Natural killer cell treated with Interleukin-12 subunit alpha and Interleukin-12 subunit beta and Interleukin-15 and Interleukin-18, amount 100 ng/mL, for 72 hours (primary cell): Measurements from ENCODE around the gene CARM1. TPM values are rescaled to one million over a fixed set of nuclear protein-coding genes. Genes with fewer than 3 reads are reported as not detected.
"Not testable (repeated sequence)": the region's sequence is repeated elsewhere in the genome, so short reads cannot be mapped to it uniquely, and the experiment has no call there.

Experiments
- ATAC-seq, 2 donors: fragments of 150-1000 bp; cut with Tn5 transposase in 1 of 2; sonication (Bioruptor Pico), chemical (Tn5 transposase) in 1 of 2; 2 replicates each; pipeline ENCODE4 v1.10.0; 2021
- DNase-seq: peaks from one replicate; pipeline ENCODE4 v3.0.0; 2022; ENCODE audit warnings: low spot score
- H3K27ac Mint-ChIP-seq, 2 donors: 1 replicate in 1 of 2; 2 replicates in 1 of 2; pipeline ENCODE4 v1.8.0; 2022; ENCODE audit warnings: mixed read lengths in 2 of 2, mild to moderate bottlenecking in 1 of 2, moderate library complexity in 1 of 2
- H3K27me3 Mint-ChIP-seq, 2 donors: 1 replicate in 1 of 2; 2 replicates in 1 of 2; pipeline ENCODE4 v1.8.0; 2022; ENCODE audit warnings: mixed read lengths in 2 of 2
- H3K36me3 Mint-ChIP-seq: one replicate; pipeline ENCODE4 v1.8.0; 2022; ENCODE audit warnings: mixed read lengths
- H3K4me1 Mint-ChIP-seq, 2 donors: 1 replicate in 1 of 2; 2 replicates in 1 of 2; pipeline ENCODE4 v1.8.0; 2022; ENCODE audit warnings: low read depth in 2 of 2, mixed read lengths in 2 of 2, mild to moderate bottlenecking in 1 of 2
- H3K4me3 Mint-ChIP-seq: one replicate; pipeline ENCODE4 v1.8.0; 2022; ENCODE audit warnings: mixed read lengths
- H3K9me3 Mint-ChIP-seq: 2 replicates; pipeline ENCODE4 v1.8.0; 2022; ENCODE audit warnings: mixed read lengths
- total RNA-seq, 2 donors: library from RNA; stranded (reverse); gene quantifications; one replicate each; pipeline ENCODE4 v1.2.3, GENCODE V29; 2022

Gene CARM1
- total RNA-seq, 2 donors from 2014 or later = 48.4 to 60.0 TPM

DNA sequence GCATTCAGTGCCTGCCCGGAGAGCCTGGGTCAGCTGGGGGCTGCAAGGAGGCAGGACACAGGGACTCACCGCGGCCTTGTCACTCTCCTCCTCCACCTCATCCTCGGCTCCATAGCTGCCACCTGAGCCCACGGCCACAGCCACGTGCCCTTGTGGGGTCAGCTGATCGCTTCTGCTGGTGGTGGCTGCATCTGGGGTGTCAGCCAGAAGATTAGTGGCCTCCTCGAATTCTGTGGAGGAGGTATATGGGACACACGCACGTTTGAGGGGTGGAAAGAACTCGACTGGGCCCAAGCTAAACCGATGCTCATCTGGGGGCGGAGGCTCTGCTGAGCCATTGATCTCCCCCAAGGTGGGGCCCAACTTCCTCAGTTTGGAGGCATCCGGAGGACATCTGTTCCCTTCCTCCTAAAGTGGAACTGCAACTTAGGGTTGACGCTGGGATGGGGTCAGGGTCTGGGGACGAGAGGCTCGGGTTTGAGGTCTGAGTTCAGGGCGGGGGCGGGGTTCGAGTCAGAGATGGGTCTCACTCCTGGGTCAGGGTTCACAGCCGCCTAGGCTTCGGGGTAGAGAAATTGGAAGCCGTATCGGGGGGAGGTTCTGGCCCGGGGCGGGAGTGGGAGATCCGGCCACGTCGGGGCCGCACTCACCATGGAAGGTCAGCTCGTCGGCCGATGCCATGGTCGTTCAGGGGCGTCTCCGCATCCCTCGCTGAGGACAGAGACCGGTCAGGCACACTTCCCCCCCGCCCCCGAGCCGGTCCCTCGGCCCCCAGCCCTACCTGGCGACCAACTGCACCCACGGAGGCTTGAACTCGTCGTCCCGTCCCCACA is 56.6 kb downstream of the CARM1 start:
- DNase-seq (no peak), ATAC-seq (no peak)
- Mint-ChIP-seq H3K4me1 (peaks cover 11 to 26% of the 10 kb centered on the region in 2 donors), H3K9me3 (no peaks in the 10 kb centered on the region), H3K27ac (peak overlapping the region; percentile 78 to 88), H3K36me3 (no peaks in the 10 kb centered on the region), H3K27me3 (no peaks in the 10 kb centered on the region), H3K4me3 (peak overlapping the region; percentile 87)

DNA sequence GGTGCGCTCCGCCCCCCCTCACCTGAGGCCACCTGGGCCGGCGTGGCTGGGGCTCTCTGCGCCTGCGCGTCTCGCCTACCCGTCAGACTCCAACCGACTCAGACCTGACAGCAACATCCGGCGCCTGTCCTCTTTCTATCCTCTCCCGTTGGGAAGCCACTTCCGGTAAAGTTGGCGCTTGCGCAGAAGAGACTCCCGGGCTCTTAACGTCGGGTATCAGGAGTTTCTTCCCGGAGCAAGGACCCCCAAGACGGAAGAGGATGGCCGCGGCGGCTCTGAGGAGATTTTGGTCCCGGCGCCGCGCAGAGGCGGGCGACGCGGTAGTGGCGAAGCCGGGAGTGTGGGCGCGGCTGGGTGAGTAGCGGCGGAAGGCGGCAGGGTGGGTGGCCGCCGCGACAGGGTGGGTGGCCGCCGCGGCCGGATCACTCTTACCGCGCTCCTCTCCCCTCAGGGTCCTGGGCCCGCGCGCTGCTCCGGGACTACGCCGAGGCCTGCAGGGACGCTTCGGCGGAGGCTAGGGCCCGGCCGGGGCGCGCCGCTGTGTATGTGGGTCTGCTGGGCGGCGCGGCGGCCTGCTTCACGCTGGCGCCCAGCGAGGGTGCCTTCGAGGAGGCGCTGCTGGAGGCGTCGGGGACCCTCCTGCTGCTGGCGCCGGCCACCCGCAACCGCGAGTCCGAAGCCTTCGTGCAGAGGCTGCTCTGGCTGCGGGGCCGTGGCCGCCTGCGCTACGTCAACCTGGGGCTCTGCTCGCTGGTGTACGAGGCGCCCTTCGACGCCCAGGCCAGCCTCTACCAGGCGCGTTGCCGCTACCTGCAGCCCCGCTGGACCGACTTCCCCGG is 57.4 kb downstream of the CARM1 start, which contains the start of the genes TIMM29 and YIPF2:
TSS of gene TIMM29 (plus strand) at position 249 of the 839 bp plus-strand sequence. CDS start at position 261, 12 bp downstream.
TSS of gene YIPF2 (minus strand) at position 77 of the 839 bp plus-strand sequence. CDS start 229 bp downstream, outside the sequence.
- Mint-ChIP-seq H3K4me3 (peak within 1 kb of the TSS; percentile 87), H3K27me3 (no peaks in the 10 kb centered on the region), H3K4me1 (peaks cover 11 to 26% of the 10 kb centered on the region in 2 donors), H3K36me3 (no peaks in the 10 kb centered on the region), H3K9me3 (no peaks in the 10 kb centered on the region), H3K27ac (peak within 1 kb of the TSS; percentile 78 to 88)
- ATAC-seq (peak; percentile 92 to 94), DNase-seq (peak; percentile 95)

DNA sequence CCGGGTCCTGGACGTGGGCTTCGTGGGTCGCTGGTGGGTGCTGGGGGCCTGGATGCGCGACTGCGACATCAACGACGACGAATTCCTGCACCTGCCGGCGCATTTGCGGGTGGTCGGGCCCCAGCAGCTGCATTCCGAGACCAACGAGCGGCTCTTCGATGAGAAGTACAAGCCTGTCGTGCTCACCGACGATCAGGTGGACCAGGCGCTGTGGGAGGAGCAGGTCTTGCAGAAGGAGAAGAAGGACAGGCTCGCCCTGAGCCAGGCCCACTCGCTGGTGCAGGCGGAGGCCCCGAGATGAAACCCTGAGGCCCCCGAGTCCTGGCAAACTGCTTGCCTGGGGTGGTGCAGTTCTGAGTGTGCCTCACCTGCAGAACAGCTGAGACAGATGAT is 58.0 kb downstream of the CARM1 start:
- Mint-ChIP-seq H3K27ac (peak overlapping the region; percentile 75 to 78), H3K36me3 (no peaks in the 10 kb centered on the region)
- no peak for ATAC-seq

DNA sequence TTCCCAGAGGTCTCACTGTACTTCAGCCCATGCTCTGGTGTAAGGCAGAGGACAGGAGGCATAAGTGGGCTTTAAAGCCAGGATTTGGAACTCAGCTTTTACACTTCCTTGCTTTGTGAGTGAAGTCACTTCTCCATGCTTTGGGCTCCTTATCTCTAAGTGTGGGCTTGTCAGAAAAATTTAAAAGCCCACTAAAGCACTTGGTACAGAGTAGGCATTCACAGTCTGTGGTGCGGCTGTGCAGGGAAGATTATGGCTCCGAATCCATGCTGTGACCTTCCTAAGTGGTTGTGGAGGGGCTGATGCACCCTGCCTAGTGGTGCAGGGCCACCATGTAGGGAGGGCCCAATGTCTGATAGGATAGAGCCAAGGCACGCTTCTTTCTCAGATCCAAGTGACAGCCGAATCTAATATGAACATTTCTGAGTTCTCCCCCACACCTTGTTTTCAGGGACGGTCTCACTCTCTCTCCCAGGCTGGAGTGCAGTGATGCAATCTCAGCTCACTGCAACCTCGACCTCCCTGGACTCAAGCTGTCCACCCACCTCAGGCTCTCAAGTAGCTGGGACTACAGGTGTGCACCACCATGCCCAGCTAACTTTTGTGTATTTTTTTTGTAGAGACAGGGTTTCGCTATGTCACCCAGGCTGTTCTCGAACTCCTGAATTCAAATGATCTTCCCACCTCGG is 64.2 kb downstream of the CARM1 start:
- Mint-ChIP-seq H3K9me3 (no peaks in the 10 kb centered on the region), H3K4me1 (peaks cover 0 to 10% of the 10 kb centered on the region in 2 donors), H3K4me3 (no peak overlapping the region), H3K27me3 (no peaks in the 10 kb centered on the region), H3K36me3 (no peaks in the 10 kb centered on the region), H3K27ac (no peak overlapping the region)
- no peak for DNase-seq
- ATAC-seq = no peak

More for the DNA sequence above, 58.0 kb downstream of the CARM1 start:
- H3K4me1 Mint-ChIP-seq = peaks cover 11 to 24% of the 10 kb centered on the region in 2 donors
- H3K4me3 Mint-ChIP-seq = peak overlapping the region; percentile 87
- DNase-seq = no peak
- no peaks in the 10 kb centered on the region for H3K9me3 Mint-ChIP-seq
- H3K27me3 Mint-ChIP-seq = no peaks in the 10 kb centered on the region

DNA sequence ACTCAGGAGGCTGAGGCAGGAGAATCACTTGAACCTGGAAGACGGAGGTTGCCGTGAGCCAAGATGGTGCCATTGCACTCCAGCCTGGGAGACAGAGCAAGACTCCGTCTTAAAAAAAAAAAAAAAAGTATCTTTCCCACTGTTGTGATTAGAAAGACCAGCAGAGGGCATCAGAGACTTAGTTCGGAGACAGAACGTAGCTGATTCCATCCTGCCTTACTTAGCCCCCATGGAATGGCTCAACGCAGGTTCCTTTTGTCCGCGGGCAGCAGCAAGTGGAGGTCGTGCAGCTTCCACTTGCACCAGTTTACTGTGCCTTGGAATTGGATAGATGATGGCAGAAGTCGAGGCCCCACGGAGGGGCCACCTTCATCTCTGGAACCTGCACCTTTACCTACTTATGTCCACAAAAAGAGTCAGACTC is 65.3 kb downstream of the CARM1 start:
- Mint-ChIP-seq H3K4me3 (no peak overlapping the region), H3K36me3 (no peaks in the 10 kb centered on the region), H3K9me3 (no peaks in the 10 kb centered on the region), H3K4me1 (peaks cover 0 to 6% of the 10 kb centered on the region in 2 donors), H3K27me3 (no peaks in the 10 kb centered on the region), H3K27ac (no peak overlapping the region)
- ATAC-seq (peak; percentile 67 to 83), DNase-seq (no peak)

DNA sequence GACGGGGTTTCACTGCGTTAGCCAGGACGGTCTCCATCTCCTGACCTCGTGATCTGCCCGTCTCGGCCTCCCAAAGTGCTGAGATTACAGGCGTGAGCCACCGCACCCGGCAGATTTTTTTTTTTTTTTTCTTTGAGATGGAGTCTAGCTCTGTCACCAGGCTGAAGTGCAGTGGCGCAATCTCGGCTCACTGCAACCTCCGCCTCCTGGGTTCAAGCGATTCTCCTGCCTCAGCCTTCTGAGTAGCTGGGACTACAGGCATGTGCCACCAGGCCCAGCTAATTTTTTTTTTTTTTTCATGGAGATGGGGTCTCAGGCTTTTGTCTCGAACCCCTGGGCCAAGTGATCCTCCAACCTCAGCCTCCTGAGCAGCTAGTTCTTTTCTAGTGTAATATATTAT is 70.3 kb downstream of the CARM1 start:
- not testable (repeated sequence) for H3K27me3 Mint-ChIP-seq, ATAC-seq, H3K27ac Mint-ChIP-seq, H3K4me1 Mint-ChIP-seq, DNase-seq, H3K36me3 Mint-ChIP-seq, H3K9me3 Mint-ChIP-seq, H3K4me3 Mint-ChIP-seq

DNA sequence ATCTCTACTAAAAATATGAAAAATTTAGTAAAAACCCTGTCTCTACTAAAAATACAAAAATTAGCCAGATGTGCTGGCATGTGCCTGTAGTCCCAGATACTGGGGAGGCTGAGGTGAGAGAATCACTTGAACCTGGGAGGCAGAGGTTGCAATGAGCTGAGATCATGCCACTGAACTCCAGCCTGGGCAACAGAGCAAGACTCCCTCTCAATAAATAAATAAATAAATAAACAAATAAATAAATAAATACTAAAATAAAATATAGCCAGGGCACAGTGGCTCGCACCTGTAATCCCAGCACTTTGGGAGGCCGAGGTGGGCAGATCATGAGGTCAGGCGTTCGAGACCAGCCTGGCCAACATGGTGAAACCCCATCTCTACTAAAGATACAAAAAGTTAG is 72.1 kb downstream of the CARM1 start:
- not testable (repeated sequence) for H3K4me3 Mint-ChIP-seq, DNase-seq, H3K27ac Mint-ChIP-seq, H3K27me3 Mint-ChIP-seq, ATAC-seq, H3K4me1 Mint-ChIP-seq, H3K36me3 Mint-ChIP-seq, H3K9me3 Mint-ChIP-seq

DNA sequence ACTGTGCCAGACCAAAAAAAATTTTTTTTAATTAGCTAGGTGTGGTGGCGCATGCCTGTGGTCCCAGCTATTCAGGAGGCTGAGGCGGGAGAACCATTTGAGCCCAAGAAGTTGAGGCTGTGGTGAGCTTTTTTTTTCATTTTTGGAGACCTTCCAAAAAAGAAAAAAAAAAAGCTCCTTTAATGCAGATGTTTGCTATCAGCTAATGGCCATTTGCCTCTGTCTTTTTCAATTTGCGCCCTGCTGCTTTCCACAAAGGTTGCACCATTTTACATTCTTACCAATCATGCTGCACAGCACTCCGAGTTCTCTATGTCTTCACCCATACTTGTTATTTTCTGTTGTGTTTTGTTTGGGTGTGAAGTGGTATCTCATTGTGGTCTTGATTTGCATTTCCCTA is 73.9 kb downstream of the CARM1 start:
- Mint-ChIP-seq H3K27me3 (no peaks in the 10 kb centered on the region), H3K9me3 (no peaks in the 10 kb centered on the region), H3K36me3 (no peaks in the 10 kb centered on the region), H3K4me1 (peaks cover 3 to 4% of the 10 kb centered on the region in 2 donors), H3K4me3 (no peak overlapping the region), H3K27ac (no peak overlapping the region)
- no peak for ATAC-seq
- no peak for DNase-seq

DNA sequence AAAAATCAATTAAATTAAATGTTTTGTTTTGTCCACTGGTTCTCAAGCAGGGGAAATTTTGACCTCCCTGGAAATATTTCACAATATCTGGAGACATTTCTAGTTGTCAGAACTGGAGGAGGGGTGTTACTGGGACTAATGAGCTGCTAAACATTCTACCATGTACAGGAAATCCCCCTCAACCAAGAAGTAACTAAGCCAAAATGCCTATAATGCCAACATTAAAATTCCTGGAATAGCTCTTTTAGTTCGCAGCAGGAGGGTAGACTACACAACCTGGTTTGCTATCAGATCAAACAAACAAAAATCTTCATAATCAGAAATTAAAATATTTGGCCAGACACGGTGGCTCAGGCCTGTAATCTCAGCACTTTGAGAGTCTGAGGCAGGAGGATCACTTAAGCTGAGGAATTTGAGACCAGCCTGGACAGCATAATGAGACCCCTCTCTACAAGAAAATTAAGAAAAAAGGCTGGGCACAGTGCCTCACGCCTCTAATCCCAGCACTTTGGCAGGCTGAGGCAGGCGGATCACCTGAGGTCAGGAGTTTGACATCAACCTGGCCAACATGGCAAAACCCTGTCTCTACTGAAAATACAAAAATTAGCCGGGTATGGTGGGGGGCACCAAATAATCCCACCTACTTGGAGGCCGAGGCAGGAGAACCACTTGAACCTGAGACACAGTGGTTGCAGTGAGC is 75.8 kb downstream of the CARM1 start:
- Mint-ChIP-seq H3K4me1 (peaks cover 1 to 2% of the 10 kb centered on the region in 2 donors), H3K27ac (peak overlapping the region in 1 of 2 donors; percentile 72), H3K27me3 (no peaks in the 10 kb centered on the region), H3K9me3 (no peaks in the 10 kb centered on the region), H3K36me3 (no peaks in the 10 kb centered on the region), H3K4me3 (no peak overlapping the region)
- peak in 1 of 2 donors; percentile 68 for ATAC-seq
- DNase-seq = no peak

DNA sequence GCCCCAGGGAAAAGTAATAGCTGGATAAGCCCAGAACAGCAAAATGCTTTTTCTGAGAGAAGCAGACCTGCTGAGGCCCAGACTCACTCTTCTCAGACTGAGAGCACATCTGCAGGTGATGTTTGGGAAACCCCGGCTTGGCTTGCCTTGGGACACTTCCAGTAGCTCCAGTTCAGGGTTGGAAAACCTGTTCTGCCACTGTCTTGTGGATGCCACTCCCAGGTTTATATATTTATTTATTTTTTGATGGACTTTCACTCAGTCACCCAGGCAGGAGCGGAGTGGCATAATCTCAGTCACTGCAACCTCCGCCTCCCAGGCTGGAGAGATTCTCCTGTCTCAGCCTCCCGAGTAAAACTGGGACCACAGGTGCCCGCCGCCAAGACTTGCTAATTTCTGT is 81.5 kb downstream of the CARM1 start:
- no peak for DNase-seq
- no peaks in the 10 kb centered on the region for H3K9me3 Mint-ChIP-seq
- no peak for ATAC-seq
- no peaks in the 10 kb centered on the region for H3K36me3 Mint-ChIP-seq
- no peak overlapping the region for H3K4me3 Mint-ChIP-seq
- no peaks in the 10 kb centered on the region for H3K27me3 Mint-ChIP-seq
- peaks cover 0 to 5% of the 10 kb centered on the region in 2 donors for H3K4me1 Mint-ChIP-seq
- H3K27ac Mint-ChIP-seq = no peak overlapping the region

DNA sequence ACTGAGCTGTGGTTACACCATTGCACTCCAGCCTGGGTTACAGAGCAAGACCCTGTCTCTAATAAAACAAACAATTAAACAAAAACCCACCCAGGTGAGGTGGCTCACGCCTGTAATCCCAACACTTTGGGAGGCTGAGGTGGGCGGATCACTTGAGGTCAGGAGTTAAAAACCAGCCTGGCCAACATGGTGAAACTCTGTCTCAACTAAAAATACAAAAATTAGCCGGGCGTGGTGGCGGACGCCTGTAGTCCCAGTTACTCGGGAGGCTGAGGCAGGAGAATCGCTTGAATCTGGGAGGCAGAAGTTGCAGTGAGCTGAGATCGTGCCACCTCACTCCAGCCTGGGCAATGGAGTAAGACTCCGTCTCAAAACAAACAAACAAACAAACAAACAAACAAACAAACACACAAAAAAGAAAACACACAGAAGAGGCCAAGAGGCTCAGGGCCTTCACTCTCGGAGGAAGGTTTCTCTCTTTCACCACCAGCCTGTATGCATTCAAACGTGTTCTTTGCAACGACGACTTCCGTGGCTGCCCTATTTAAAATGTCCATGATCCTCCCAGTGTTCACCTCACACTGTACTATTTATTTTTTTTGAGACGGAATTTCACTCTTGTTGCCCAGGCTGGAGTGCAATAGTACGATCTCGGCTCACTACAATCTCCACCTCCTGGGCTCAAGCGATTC is 88.1 kb downstream of the CARM1 start:
- Mint-ChIP-seq H3K27ac (peak overlapping the region; percentile 80 to 88), H3K4me3 (peak overlapping the region; percentile 85), H3K4me1 (peaks cover 22 to 34% of the 10 kb centered on the region in 2 donors)
- ATAC-seq, H3K9me3 Mint-ChIP-seq, H3K27me3 Mint-ChIP-seq, DNase-seq, H3K36me3 Mint-ChIP-seq: not testable (repeated sequence)

DNA sequence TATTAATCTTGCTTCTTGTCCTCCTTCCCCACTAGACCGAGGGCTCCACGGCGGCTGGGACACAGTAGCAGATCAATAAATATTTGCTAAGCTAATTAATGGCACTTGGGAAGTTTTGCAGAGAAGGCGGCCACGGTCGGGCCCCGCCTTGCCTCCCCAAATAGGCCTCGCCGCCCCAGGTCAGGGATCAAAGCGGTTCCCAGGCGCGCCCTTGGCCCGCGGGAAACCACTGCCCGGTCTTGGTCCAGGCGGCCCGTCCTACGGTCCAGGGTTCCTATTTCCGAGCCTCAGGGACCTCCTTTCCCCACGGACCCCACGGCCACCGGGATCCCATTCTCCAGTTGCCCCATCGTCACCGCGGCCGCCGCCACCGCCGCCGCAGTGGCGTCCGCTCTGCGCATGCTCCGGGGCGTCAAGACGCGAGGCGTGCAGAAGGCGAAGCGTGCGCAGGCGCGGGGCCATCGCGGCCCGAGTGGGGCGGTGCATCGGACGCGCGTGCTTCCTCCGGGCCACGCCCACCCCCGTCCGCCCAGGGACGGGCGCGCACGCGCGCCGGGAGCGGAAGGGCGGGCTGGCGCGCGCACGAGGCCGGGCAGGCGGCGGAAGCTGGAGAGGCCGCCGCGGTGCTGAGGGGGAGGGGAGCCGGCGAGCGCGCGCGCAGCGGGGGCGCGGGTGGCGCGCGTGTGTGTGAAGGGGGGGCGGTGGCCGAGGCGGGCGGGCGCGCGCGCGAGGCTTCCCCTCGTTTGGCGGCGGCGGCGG is 89.1 kb downstream of the CARM1 start, which contains the start of gene SMARCA4:
TSS of gene SMARCA4 (plus strand) at position 717 of the 759 bp plus-strand sequence. CDS start 23,122 bp downstream, outside the sequence.
- Mint-ChIP-seq H3K4me3 (peak within 1 kb of the TSS; percentile 87), H3K4me1 (peaks cover 24 to 32% of the 10 kb centered on the region in 2 donors), H3K36me3 (no peaks in the 10 kb centered on the region), H3K9me3 (no peaks in the 10 kb centered on the region), H3K27me3 (no peaks in the 10 kb centered on the region), H3K27ac (peak within 1 kb of the TSS; percentile 81 to 88)
- DNase-seq = peak; percentile 99
- peak; percentile 94 to 95 for ATAC-seq
